AG09319 (cell line): ENCODE measurements around the gene PRR29.

Source experiments
- DNase-seq: peaks from one replicate; pipeline ENCODE4 v3.0.0-alpha.2; 2010; ENCODE audit warnings: low read depth; ENCODE audit errors: extremely low read depth
- TF ChIP-seq, protein P1 (sequence below): IDR thresholded peaks from 2 replicates; pipeline ENCODE4 v1.5.1; 2011; ENCODE audit warnings: low read depth, mild to moderate bottlenecking, inconsistent platforms, low read length, moderate library complexity

PRR29 gene

DNA sequence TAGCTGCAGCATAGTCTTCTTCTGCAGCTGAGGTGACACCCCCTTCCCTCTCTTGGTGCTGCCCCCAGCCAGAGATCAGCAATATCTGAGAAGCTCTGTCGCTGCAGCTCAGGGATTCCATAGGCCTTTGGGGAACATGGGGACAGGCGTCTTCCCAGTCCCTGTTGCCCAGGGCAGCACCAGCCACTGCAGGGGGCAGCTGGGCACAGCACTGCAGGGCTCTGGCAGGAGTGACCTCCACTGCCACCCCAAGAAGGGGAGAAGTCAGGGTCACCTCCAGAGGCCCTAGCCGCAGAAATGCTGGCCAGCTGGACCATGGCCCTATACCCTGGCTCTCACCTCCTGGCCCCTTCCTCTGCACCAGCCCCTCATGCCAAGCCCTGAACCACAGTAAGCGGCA lies 42.4 kb upstream of the PRR29 start:
- DNase-seq = no peak
- TF ChIP-seq, protein P1, sequence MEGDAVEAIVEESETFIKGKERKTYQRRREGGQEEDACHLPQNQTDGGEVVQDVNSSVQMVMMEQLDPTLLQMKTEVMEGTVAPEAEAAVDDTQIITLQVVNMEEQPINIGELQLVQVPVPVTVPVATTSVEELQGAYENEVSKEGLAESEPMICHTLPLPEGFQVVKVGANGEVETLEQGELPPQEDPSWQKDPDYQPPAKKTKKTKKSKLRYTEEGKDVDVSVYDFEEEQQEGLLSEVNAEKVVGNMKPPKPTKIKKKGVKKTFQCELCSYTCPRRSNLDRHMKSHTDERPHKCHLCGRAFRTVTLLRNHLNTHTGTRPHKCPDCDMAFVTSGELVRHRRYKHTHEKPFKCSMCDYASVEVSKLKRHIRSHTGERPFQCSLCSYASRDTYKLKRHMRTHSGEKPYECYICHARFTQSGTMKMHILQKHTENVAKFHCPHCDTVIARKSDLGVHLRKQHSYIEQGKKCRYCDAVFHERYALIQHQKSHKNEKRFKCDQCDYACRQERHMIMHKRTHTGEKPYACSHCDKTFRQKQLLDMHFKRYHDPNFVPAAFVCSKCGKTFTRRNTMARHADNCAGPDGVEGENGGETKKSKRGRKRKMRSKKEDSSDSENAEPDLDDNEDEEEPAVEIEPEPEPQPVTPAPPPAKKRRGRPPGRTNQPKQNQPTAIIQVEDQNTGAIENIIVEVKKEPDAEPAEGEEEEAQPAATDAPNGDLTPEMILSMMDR = no peak

DNA sequence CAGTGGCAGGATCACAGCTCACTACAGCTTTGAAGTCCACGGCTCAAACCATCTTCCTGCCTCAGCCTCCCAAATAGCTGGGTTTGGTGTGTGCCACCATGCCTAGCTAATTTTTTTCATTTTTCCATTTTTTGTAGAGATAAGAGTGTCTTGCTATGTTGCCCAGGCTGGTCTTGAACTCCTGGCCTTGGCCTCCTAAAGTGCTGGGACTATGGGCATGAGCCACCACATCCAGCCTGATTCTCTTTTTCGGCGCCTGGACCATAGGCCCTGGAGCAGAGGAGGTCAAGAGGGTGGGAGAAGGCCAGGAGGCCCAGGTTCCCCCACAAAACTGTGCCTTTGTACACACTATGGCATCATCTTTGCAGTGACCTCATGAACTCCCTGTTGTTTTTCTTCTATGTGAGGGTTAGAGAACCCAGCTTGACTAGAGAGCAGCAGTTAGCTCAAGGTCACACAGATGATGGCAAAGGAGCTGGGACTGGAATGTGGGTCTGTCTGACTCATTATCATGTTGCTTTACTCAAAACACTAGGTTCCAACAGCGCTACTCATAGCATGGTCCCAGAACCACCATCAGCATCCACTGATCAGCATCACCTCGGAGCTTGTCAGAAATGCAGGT lies 41.7 kb upstream of the PRR29 start:
- TF ChIP-seq, protein P1 = no peak
- no peak for DNase-seq

DNA sequence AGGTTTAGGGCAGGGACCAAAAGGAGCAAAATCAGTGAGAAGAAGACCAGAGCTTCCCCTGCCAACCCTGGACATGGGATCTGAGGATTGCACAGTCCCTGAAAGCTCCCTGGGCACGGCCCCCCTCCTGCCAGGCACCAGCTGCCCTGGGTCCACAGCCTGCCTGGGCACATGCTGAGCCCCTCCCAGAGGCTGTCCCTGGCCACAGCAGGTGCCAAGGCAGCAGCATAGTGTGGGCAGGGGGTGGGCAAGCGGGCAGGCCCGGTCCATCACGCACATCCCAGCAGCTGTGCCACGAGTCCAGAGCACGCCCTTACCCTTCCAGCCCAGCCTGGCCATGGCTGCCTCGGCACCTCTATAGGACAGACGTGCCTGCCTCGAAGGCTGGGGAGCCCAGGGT lies 38.1 kb upstream of the PRR29 start:
- no peak for DNase-seq
- TF ChIP-seq, protein P1 = no peak

DNA sequence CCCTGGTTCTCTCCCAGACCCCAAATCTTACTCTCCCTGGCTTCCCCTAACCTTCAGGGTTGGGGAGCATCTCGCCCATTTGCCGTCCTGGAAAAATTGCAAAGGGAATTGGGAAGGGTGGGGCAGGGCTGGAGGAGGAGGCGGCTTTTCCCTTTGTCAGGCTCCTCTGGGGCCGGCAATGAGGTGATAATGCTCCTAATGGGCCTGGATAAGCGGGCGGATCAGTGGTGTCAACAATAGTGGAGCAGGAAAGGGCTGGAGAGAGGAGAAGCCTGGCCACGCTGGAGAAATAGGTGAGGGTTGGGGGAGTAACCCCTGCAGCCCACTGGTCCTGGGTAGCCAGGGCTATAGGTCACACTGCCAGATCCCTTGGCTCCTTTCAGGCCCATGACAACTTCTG lies 37.7 kb upstream of the PRR29 start:
- TF ChIP-seq, protein P1 = no peak
- DNase-seq = no peak

DNA sequence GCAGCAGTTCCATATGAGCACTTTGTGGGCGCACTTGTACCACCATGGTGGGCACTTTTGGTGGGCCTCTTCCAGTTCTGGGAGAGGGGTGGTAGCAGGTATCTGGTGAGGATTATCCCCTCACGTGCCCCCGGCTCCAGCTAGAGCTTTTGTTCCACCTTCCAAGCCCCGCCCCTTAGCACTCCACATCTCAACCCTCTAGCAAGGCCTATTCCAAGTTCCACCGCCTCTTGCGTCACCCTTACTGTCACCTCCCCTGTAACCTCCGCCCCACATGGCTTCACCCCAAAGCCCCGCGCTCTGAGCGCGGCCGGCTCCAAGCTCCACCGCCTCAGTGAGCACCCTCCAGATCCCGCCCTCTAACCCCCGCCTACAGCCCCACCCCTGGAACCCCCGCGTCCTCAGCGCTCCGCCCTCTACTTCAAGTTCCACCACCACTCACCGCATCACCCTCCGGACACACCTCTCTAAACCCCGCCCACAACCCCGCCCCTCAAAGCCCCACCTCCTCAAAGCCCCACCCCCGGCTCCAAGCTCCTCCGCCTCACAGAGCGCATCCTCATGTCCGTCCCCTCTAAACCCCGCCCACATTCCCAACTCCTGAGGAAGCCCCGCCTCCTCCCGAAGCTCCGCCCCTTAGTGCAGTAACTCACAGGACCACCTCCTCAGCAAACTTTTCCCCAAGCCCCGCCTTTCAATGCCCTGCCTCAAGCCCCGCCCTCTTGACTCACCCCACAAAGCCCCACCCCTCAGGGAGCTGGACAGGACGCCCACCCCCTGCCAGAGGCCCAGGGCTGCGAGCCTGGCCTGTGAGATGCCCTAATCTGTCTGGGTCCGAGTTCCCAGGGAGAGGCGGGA lies 36.6 kb upstream of the PRR29 start:
- TF ChIP-seq, protein P1 = no peak
- DNase-seq = no peak

DNA sequence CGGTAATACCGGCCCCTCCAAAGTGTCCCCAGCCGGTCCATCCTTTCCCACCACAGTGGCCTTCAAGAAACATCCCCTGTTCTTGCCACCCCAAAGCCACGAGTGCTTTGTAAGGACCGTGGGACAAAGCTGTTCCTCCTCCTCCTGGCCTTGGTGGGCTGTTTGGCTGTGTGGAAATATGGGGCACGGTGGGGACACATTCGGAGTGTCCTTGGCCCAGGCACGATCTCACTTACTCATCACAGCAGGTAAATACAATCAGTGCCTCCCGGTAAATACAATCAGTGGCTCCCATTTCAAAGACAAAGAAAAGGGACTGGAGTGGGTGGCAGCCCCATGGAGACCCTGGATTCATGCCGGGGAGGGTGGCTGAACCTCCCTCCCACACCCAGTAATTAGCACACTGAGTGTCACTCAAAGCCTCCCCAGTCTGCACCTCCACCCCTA lies 35.8 kb upstream of the PRR29 start:
- TF ChIP-seq, protein P1 = no peak
- no peak for DNase-seq

DNA sequence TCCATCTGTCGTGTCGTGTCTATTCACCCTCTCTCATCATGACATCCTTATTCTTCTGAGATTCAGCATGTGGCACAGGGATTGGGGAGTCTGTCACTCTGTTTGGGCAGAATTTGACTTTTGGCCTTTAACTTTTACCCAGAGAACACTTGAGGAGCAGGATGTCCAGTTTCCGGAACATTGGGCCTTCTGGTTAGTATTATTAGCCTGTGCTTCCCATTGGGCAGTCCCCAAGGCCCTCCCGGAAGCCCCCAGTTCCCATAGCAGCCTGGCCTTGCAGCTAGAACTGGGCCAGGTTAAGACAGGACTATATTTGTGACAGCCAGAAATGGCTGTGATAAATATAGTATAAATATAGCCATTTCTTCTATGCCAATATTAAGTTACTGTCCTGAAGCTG lies 35.0 kb upstream of the PRR29 start:
- no peak for DNase-seq
- TF ChIP-seq, protein P1 = no peak
